OCI-LY1 (cell line): ENCODE data around the gene ZRSR2.
"Not testable (repeated sequence)": the region's sequence is repeated elsewhere in the genome, so short reads cannot be mapped to it uniquely, and the experiment has no call there.

Experiments used
- H2AFZ ChIP-seq: fragments of 200-600 bp; sonication (generic), shearing (Covaris generic); 2 replicates; pipeline ENCODE4 v1.6.0; 2014; ENCODE audit warnings: antibody characterized with exemption, mild to moderate bottlenecking, low read length
- H3F3A ChIP-seq: fragments of 200-600 bp; sonication (generic), shearing (Covaris generic); 2 replicates; pipeline ENCODE4 v1.6.0; 2014; ENCODE audit warnings: mild to moderate bottlenecking, antibody characterized with exemption, low read length, moderate library complexity; ENCODE audit not compliant: insufficient read depth
- H3K27ac ChIP-seq: fragments of 200-600 bp; sonication (generic); 2 replicates; pipeline ENCODE4 v1.5.1; 2014; ENCODE audit warnings: low read length, mixed run types, mild to moderate bottlenecking, low read depth; ENCODE audit not compliant: poor library complexity, severe bottlenecking
- H3K27me3 ChIP-seq: fragments of 200-600 bp; sonication (generic); 2 replicates; pipeline ENCODE4 v1.6.0; 2014; ENCODE audit warnings: antibody characterized with exemption, mild to moderate bottlenecking, low read length, moderate library complexity; ENCODE audit not compliant: insufficient read depth
- H3K36me3 ChIP-seq: fragments of 200-600 bp; sonication (generic); 2 replicates; pipeline ENCODE4 v1.6.1; 2014; ENCODE audit warnings: mild to moderate bottlenecking, antibody characterized with exemption, low read length, moderate library complexity, mixed read lengths; ENCODE audit not compliant: insufficient read depth
- H3K4me1 ChIP-seq: fragments of 200-600 bp; sonication (generic); 2 replicates; pipeline ENCODE4 v1.5.1; 2014; ENCODE audit warnings: mild to moderate bottlenecking, low read length, moderate library complexity; ENCODE audit not compliant: insufficient read depth, severe bottlenecking
- H3K4me2 ChIP-seq: fragments of 200-600 bp; sonication (generic), shearing (Covaris generic); 2 replicates; pipeline ENCODE4 v1.6.1; 2014; ENCODE audit warnings: low read length
- H3K4me3 ChIP-seq: fragments of 200-600 bp; sonication (generic); 2 replicates; pipeline ENCODE4 v1.5.1; 2014; ENCODE audit warnings: low read length, low read depth, mild to moderate bottlenecking, mixed read lengths; ENCODE audit not compliant: poor library complexity, severe bottlenecking
- H3K79me2 ChIP-seq: fragments of 200-600 bp; shearing (Covaris generic); 2 replicates; pipeline ENCODE4 v1.6.1; 2016; ENCODE audit warnings: mixed run types, low read length, mixed read lengths; ENCODE audit not compliant: insufficient read depth
- H3K9ac ChIP-seq: fragments of 200-600 bp; sonication (generic), shearing (Covaris generic); 2 replicates; pipeline ENCODE4 v1.6.1; 2014; ENCODE audit warnings: mild to moderate bottlenecking, low read length, mixed read lengths
- H3K9me2 ChIP-seq: fragments of 200-600 bp; sonication (generic), shearing (Covaris generic); 2 replicates; pipeline ENCODE4 v1.6.1; 2014; ENCODE audit warnings: low read depth, mild to moderate bottlenecking, low read length, mixed read lengths
- H3K9me3 ChIP-seq: fragments of 200-600 bp; shearing (Covaris generic); 2 replicates; pipeline ENCODE4 v1.6.1; 2014; ENCODE audit warnings: low read length, mixed read lengths
- H4K20me1 ChIP-seq: fragments of 200-600 bp; sonication (generic), shearing (Covaris generic); 2 replicates; pipeline ENCODE4 v1.6.0; 2016; ENCODE audit warnings: mild to moderate bottlenecking, low read length; ENCODE audit not compliant: insufficient read depth
- CTCF ChIP-seq: fragments of 200-600 bp; sonication (generic), shearing (Covaris generic); IDR thresholded peaks from 2 replicates; pipeline ENCODE4 v1.5.1; 2017; ENCODE audit warnings: mild to moderate bottlenecking, antibody characterized with exemption, low read length, moderate library complexity, mixed read lengths
- EZH2 ChIP-seq: fragments of 200-600 bp; sonication (generic), shearing (Covaris generic); IDR thresholded peaks from 2 replicates; pipeline ENCODE4 v1.8.0; 2017; ENCODE audit warnings: borderline replicate concordance, mixed run types, mild to moderate bottlenecking, antibody characterized with exemption, low read length, moderate library complexity, mixed read lengths

The ZRSR2 gene

GRCh38 chrX:15829217-15829616 lies 38.9 kb downstream of the ZRSR2 start:
- Histone ChIP-seq H3K36me3 (peaks cover 22% of the 10 kb centered on the region), H4K20me1 (no peaks in the 10 kb centered on the region), H3K9ac (no peak overlapping the region), H3K27me3 (no peaks in the 10 kb centered on the region), H3K9me3 (no peaks in the 10 kb centered on the region), H3K4me2 (no peak overlapping the region), H3K4me3 (no peak overlapping the region), H3F3A (no peaks in the 10 kb centered on the region), H3K9me2 (no peaks in the 10 kb centered on the region), H3K4me1 (no peaks in the 10 kb centered on the region), H2AFZ (no peak overlapping the region), H3K79me2 (no peaks in the 10 kb centered on the region), H3K27ac (no peak overlapping the region)
- TF ChIP-seq CTCF (no peak), EZH2 (no peak)

DNA sequence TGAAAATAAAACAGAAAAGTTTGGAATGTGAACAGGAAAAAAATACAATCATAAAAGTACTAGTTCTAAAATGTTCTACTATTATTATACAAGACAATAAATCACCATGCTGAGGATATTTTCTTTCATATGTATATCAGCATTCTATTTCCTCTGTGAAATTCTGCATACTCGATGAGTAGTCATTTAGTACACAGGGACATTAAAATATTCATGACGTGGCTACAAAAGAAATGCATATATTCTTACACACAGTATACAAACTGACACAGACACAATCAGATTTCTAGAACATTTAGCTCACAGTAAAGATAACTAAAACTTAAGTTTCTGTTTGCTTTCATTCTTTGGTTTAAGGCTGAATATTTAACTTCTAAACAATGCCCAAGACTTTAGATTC lies 41.1 kb downstream of the ZRSR2 start:
- peaks cover 15% of the 10 kb centered on the region for H3K36me3 ChIP-seq
- not testable (repeated sequence) for H3K27ac ChIP-seq, H3K9me2 ChIP-seq, H3K9ac ChIP-seq, H3K9me3 ChIP-seq, H3K4me2 ChIP-seq, H3F3A ChIP-seq, H3K4me1 ChIP-seq, H3K4me3 ChIP-seq, H4K20me1 ChIP-seq, H3K27me3 ChIP-seq, H3K79me2 ChIP-seq, H2AFZ ChIP-seq

DNA sequence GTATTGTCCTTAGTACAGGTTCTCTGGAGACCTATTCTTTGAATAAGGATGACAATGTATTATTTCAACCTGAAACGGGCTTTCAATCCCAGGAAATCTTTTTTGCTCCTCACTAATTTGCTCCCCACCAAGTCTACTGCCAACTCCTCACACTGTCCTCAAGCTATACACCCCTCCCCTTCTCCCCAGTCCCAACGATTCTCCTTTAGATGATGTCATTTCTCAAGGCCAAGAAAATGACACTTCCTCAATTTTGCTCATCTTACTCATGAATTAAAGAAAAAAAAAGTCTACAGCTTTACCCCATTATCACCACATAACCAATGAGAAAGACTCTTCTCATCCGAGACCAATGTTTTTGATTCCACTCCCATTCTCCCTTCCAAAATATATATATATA lies 43.8 kb downstream of the ZRSR2 start:
- Histone ChIP-seq H4K20me1 (no peaks in the 10 kb centered on the region), H3K9ac (no peak overlapping the region), H3K4me2 (no peak overlapping the region), H3F3A (no peaks in the 10 kb centered on the region), H3K4me1 (no peaks in the 10 kb centered on the region), H3K79me2 (no peaks in the 10 kb centered on the region), H3K4me3 (no peak overlapping the region), H3K27me3 (no peaks in the 10 kb centered on the region), H3K9me2 (no peaks in the 10 kb centered on the region), H3K9me3 (no peaks in the 10 kb centered on the region), H3K36me3 (peaks cover 5% of the 10 kb centered on the region; the same call in 1 of the 2 replicates), H3K27ac (no peak overlapping the region), H2AFZ (no peak overlapping the region)
- TF ChIP-seq EZH2 (no peak), CTCF (no peak)

DNA sequence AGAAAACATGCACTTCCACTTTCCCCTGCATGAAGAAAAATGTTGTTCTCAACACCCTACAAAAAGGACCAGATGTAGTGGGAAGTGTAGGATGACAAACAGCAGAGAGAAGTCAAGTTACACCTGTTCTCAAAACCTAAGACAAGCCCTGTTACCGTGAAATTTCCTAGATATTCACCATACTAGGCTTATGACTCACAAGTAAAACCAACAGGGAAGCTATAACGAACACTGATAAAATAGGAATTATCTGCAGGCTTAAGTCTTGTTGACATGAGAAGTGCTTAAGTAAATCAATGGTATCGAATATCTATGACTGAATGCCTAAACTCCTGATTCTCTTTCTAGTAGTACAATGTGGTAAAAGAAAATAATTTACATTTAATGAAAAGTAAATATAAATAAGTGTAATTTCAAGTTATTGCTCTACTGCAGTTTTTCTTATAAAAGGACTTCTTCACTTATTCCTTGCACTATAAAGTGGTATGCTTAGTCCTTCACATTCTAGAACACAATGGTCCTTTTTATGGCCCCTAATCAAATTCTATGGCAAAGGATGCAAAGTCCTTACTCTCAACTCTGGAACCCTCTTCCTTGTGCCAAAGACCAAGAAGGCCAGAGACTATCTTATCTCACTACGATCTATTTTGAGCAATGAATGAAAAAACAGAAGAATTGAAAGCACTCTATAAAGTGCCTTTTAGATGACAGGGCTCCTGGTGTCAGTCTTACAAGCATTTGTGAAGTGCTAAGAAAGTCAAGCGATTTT lies 44.7 kb downstream of the ZRSR2 start:
- H3K4me1 ChIP-seq: no peaks in the 10 kb centered on the region
- no peaks in the 10 kb centered on the region for H3K9me2 ChIP-seq
- H4K20me1 ChIP-seq: no peaks in the 10 kb centered on the region
- H3K36me3 ChIP-seq: peaks cover 5% of the 10 kb centered on the region; the same call in 1 of the 2 replicates
- no peak overlapping the region for H3K4me3 ChIP-seq
- no peak overlapping the region for H2AFZ ChIP-seq
- H3K27ac ChIP-seq: no peak overlapping the region
- H3K79me2 ChIP-seq: no peaks in the 10 kb centered on the region
- no peak for TF ChIP-seq EZH2
- TF ChIP-seq CTCF: no peak
- no peak overlapping the region for H3K4me2 ChIP-seq
- no peaks in the 10 kb centered on the region for H3F3A ChIP-seq
- H3K9ac ChIP-seq: no peak overlapping the region
- H3K9me3 ChIP-seq: no peaks in the 10 kb centered on the region
- no peaks in the 10 kb centered on the region for H3K27me3 ChIP-seq
